ENCODE measurements around the gene DNAJC4. TPM values are rescaled to one million over a fixed set of nuclear protein-coding genes. Genes with fewer than 3 reads are reported as not detected.

DNAJC4 gene
- total RNA-seq, 4 donors from 2014 or later, result 52.6 to 214 (median 76.0) TPM

GRCh38 chr11:64206457-64207255 lies 23.7 kb upstream of the DNAJC4 start, which contains the start of gene FERMT3:
TSS of gene FERMT3 (plus strand) at chr11:64206721. CDS start at chr11:64207365, 644 bp downstream.
- in situ Hi-C loops (cut with MboI; ENCODE audit: low pct_ligation_motif_present in 1 of 4, low pct_unique_long_range_greater_than_20kb in 1 of 4, low sequenced_read_pairs in 3 of 4), result loop anchor here in 1 of 4 donors (10.0 kb wide), 1 partner anchor 88 kb away; the partner anchor contains the start of gene KCNK4
- 43% methylated on average over 23 of the region's 27 CpGs; no CpG with 5 or more reads in 1 of the 2 donors for WGBS, 2 donors (ENCODE audit: low coverage in 1 of 2)
- peaks cover 0 to 20% (median 9%) of the 10 kb centered on the region in 4 donors for H3K36me3 ChIP-seq

DNA sequence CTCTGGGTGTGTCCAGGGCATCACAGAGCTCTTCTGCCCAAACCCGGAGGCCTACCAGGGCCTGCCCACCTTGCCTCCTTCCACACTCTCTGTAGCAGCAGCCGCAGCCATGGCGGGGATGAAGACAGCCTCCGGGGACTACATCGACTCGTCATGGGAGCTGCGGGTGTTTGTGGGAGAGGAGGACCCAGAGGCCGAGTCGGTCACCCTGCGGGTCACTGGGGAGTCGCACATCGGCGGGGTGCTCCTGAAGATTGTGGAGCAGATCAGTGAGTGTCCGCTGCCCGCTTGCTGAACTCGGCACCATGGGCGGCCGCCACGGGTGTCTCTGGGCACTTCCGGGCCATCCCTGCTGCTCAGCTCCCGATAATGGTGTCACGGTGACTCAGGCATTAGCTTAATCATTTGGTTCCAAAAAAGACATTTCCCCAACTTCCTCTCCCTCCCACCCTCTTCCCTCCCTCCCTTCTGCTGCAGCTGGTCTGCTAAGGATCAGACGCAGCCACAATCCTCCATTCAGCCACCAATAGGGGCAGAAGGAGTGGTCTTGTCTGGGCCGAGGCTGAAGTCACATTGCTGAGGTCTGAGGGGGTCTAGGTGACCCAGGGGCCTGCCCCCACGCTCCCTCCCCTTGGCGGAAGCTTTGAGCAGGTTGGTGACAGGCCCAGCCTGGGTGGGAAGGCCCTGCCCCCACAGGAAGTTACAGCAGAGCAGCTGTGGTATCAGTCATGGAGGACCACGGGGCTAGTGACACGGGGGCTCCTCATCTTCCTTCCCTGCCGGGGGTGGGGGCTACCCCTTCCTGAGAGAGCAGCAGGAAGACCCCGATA lies 22.9 kb upstream of the DNAJC4 start:
- peak; percentile 74 for DNase-seq
- intact Hi-C loops (cut with DNase I; ENCODE audit: low total_unique reads) (no loop called here), in situ Hi-C loops (cut with MboI; ENCODE audit: low pct_ligation_motif_present in 1 of 4, low pct_unique_long_range_greater_than_20kb in 1 of 4, low sequenced_read_pairs in 3 of 4) (loop anchor here in 1 of 4 donors (10.0 kb wide), 1 partner anchor 87 kb away; the partner anchor contains the start of gene KCNK4)
- Histone ChIP-seq H3K9me3 (no peaks in the 10 kb centered on the region), H3K27me3 (no peaks in the 10 kb centered on the region), H3K36me3 (peaks cover 0 to 18% (median 7%) of the 10 kb centered on the region in 4 donors), H3K27ac (peak overlapping the region; percentile 73 to 85 (median 80)), H3K4me1 (peaks cover 7 to 38% (median 34%) of the 10 kb centered on the region in 4 donors), H3K4me3 (peak overlapping the region in 3 of 4 donors; percentile 12 to 52 (median 34))
- 59% methylated on average over 28 of the region's 30 CpGs; no CpG with 5 or more reads in 1 of the 2 donors for WGBS, 2 donors (ENCODE audit: low coverage in 1 of 2)
- TF ChIP-seq CTCF (IDR thresholded peaks at IDR 0.05) (no peak), EP300 (IDR thresholded peaks at IDR 0.05; ENCODE audit: low read depth) (no peak), POLR2A (IDR thresholded peaks at IDR 0.05) (peak; percentile 21), POLR2AphosphoS5 (IDR thresholded peaks at IDR 0.05) (peak in 1 of 3 donors; percentile 10)

More at GRCh38 chr11:64206457-64207255, 23.7 kb upstream of the DNAJC4 start, which contains the start of gene FERMT3:
- peaks cover 7 to 38% (median 34%) of the 10 kb centered on the region in 4 donors for H3K4me1 ChIP-seq
- DNase-seq, result peak; percentile 90
- no peak for TF ChIP-seq CTCF (IDR thresholded peaks at IDR 0.05)
- peak in 2 of 3 donors; percentile 56 to 63 for TF ChIP-seq POLR2AphosphoS5 (IDR thresholded peaks at IDR 0.05)
- TF ChIP-seq POLR2A (IDR thresholded peaks at IDR 0.05), result peak; percentile 52
- H3K9me3 ChIP-seq, result no peaks in the 10 kb centered on the region
- H3K4me3 ChIP-seq, result peak within 1 kb of the TSS in 3 of 4 donors; percentile 12 to 52 (median 34)
- intact Hi-C loops (cut with DNase I; ENCODE audit: low total_unique reads), result no loop called here
- H3K27ac ChIP-seq, result peak within 1 kb of the TSS; percentile 73 to 85 (median 80)
- H3K27me3 ChIP-seq, result no peaks in the 10 kb centered on the region

GRCh38 chr11:64208086-64208795 lies 22.1 kb upstream of the DNAJC4 start:
- in situ Hi-C loops (cut with MboI; ENCODE audit: low pct_ligation_motif_present in 1 of 4, low pct_unique_long_range_greater_than_20kb in 1 of 4, low sequenced_read_pairs in 3 of 4) (loop anchor here in 1 of 4 donors (10.0 kb wide), 1 partner anchor 87 kb away; the partner anchor contains the start of gene KCNK4), intact Hi-C loops (cut with DNase I; ENCODE audit: low total_unique reads) (no loop called here)
- Histone ChIP-seq H3K4me3 (peak overlapping the region in 2 of 4 donors; percentile 34 to 52), H3K4me1 (peaks cover 7 to 38% (median 34%) of the 10 kb centered on the region in 4 donors), H3K9me3 (no peaks in the 10 kb centered on the region), H3K36me3 (peaks cover 0 to 11% (median 4%) of the 10 kb centered on the region in 4 donors), H3K27ac (peak overlapping the region; percentile 73 to 85 (median 80)), H3K27me3 (no peaks in the 10 kb centered on the region)
- DNase-seq, result no peak
- WGBS, 2 donors (ENCODE audit: low coverage in 1 of 2), result 83 to 100% methylated on average over 2 to 23 of the region's 23 CpGs
- TF ChIP-seq POLR2AphosphoS5 (IDR thresholded peaks at IDR 0.05) (no peak), CTCF (IDR thresholded peaks at IDR 0.05) (no peak), EP300 (IDR thresholded peaks at IDR 0.05; ENCODE audit: low read depth) (no peak), POLR2A (IDR thresholded peaks at IDR 0.05) (no peak)

Measured in transverse colon (tissue), 4 donors.